SU-DHL-6 (cell line): ENCODE measurements around the gene CYBC1.

Experiments used
- CTCF ChIP-seq: fragments of 200-600 bp; sonication (generic); IDR thresholded peaks from one replicate; pipeline ENCODE4 v1.5.1; 2017; ENCODE audit warnings: antibody characterized with exemption, mild to moderate bottlenecking, low read length, moderate library complexity; ENCODE audit not compliant: insufficient read depth, poor library complexity, severe bottlenecking
- EZH2phosphoT487 ChIP-seq: fragments of 200-600 bp; sonication (generic), shearing (Covaris generic); conservative IDR thresholded peaks from 2 replicates; pipeline ENCODE4 v1.6.1; 2018; ENCODE audit warnings: mild to moderate bottlenecking, antibody characterized with exemption, low read length, moderate library complexity, mixed read lengths

GRCh38 chr17:82461827-82462524 lies 11.4 kb upstream of the CYBC1 start:
- TF ChIP-seq CTCF (no peak), EZH2phosphoT487 (no peak)
